ENCODE results near the gene DDAH1.

DNA sequence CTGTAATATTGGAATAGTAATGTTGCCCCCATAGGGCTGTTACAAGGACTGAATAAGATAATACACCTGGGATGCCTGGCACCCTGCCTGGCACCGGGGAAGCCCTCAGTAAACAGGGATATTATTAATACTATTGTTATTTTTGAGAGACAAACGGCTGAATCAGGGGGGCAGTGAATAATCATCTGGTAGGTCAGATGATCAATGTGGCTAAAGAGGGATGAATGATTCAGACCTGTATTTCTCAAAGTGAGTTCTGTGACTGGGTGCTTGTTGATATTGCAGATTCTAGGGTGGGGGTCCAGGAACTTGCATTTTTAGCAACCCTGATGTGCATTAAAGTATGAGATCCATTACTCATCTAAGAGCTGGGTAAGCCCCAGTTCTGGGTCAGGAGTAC is 142.3 kb downstream of the DDAH1 start:
- TF ChIP-seq CTCF (IDR thresholded peaks at IDR 0.05) = no peak
- TF ChIP-seq POLR2A (IDR thresholded peaks at IDR 0.05) = no peak
